Measurements from ENCODE around the gene RPGR.

DNA sequence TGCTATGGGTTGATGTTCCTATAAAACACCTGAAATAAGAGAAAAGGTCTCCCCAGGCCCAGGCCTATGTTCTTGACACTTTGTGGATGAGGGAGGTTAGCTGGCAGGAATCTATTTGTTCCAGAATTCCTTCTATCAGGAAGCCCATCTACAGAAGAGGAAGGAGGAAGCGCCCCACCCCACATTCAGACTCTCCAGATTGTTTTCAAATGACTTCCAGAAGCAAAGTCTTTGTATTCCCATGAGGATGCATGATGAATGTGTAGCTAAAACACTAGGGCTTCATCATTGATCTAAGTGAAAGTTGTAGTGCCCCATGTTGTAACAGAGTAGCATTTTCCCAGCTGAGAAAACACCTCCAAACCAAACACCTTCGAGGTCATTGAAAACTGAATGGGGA, 41.5 kb upstream of the RPGR start:
- TF ChIP-seq, protein P1, sequence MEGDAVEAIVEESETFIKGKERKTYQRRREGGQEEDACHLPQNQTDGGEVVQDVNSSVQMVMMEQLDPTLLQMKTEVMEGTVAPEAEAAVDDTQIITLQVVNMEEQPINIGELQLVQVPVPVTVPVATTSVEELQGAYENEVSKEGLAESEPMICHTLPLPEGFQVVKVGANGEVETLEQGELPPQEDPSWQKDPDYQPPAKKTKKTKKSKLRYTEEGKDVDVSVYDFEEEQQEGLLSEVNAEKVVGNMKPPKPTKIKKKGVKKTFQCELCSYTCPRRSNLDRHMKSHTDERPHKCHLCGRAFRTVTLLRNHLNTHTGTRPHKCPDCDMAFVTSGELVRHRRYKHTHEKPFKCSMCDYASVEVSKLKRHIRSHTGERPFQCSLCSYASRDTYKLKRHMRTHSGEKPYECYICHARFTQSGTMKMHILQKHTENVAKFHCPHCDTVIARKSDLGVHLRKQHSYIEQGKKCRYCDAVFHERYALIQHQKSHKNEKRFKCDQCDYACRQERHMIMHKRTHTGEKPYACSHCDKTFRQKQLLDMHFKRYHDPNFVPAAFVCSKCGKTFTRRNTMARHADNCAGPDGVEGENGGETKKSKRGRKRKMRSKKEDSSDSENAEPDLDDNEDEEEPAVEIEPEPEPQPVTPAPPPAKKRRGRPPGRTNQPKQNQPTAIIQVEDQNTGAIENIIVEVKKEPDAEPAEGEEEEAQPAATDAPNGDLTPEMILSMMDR (IDR thresholded peaks at IDR 0.05; ENCODE audit: low read length): no peak
- TF ChIP-seq EZH2 (IDR thresholded peaks at IDR 0.05; ENCODE audit: borderline replicate concordance, low read length): no peak

Measured in OCI-LY1 (cell line).